ENCODE measurements around the gene CCDC102A.

Gene CCDC102A

DNA sequence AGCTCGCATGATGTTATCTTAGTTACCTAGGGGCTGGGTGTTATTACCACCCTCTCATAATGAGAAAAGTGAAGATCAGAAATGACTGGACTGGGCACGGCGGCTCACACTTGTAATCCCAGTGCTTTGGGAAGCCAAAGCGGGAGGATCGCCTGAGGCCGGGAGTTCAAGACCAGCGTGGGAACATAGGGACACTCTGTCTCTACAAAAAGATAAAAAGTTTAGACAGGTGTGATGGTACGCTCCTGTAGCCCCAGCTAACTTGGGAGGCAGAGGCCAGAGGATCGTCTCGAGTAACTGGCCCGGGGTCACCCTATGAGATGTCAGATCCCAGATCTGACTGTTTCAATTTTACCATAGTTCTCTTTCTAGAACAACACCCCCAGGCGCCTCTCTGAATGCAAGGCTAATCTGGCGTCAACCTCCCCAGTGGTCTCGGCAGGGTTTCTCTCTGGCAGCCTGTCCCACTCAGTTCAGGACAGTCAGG, 1.9 kb upstream of the CCDC102A start:
- Histone ChIP-seq H2AFZ (ENCODE audit: low read depth, low read length) (no peak overlapping the region), H3K9me3 (ENCODE audit: low read length) (no peaks in the 10 kb centered on the region), H3K4me1 (ENCODE audit: insufficient read depth, low read length) (peaks cover 8% of the 10 kb centered on the region), H3K36me3 (ENCODE audit: insufficient read depth, low read length) (no peaks in the 10 kb centered on the region), H3K4me3 (ENCODE audit: low read length) (no peak overlapping the region), H3K27me3 (ENCODE audit: insufficient read depth, low read length) (peaks cover 9% of the 10 kb centered on the region)

DNA sequence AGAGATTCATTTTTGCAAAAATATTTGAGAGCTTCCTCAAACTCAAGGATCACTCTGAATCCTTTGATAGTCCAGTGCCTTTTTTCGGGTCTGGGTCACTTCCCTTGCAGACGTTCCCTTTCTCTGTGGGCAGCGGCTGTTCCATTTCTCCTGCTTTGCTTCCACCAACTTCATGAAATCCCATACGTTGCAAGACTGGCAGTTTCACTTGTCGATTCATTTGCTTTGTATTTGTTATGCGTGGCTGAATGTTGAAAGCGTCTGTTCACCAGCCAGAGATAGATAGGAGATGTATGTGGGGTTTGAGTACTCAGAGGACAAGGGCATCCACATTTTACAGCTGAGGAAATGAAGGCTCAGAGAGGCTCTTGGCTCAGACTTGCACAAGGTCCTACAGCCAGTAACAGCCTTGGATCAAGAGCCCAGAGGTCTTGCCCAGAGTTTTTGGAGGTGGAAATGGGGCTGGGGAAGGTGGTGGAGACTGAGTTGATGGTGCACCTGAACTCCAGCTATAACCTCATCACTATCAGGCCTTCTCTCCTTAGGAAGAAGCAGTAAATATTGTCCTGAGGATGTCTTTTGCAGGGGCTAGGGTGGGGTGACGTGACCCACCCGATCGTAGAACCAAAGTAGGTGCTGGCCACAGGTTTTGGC, 1.3 kb upstream of the CCDC102A start:
- no peaks in the 10 kb centered on the region for H3K36me3 ChIP-seq (ENCODE audit: insufficient read depth, low read length)
- H2AFZ ChIP-seq (ENCODE audit: low read depth, low read length) = no peak overlapping the region
- peaks cover 9% of the 10 kb centered on the region for H3K27me3 ChIP-seq (ENCODE audit: insufficient read depth, low read length)
- H3K4me1 ChIP-seq (ENCODE audit: insufficient read depth, low read length) = peaks cover 12% of the 10 kb centered on the region
- H3K4me3 ChIP-seq (ENCODE audit: low read length) = no peak overlapping the region
- H3K9me3 ChIP-seq (ENCODE audit: low read length) = no peaks in the 10 kb centered on the region

DNA sequence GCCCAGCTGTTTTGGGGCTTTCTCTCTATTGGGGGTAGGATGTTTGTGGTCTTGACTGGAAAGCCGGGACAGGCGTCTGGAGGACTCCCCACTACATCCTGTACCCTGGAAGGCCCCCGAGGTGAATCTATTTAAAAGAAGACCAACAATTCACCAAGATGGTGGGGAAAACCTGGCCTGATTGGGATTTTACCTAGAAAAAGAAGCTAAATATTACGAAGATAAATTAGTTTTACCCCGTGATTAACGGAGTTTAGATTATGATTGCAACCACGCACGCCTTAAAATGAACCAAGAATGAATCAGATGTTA, 779 bp upstream of the CCDC102A start:
- peaks cover 16% of the 10 kb centered on the region for H3K4me1 ChIP-seq (ENCODE audit: insufficient read depth, low read length)
- no peaks in the 10 kb centered on the region for H3K9me3 ChIP-seq (ENCODE audit: low read length)
- no peaks in the 10 kb centered on the region for H3K36me3 ChIP-seq (ENCODE audit: insufficient read depth, low read length)
- H2AFZ ChIP-seq (ENCODE audit: low read depth, low read length) = no peak overlapping the region
- H3K27me3 ChIP-seq (ENCODE audit: insufficient read depth, low read length) = peaks cover 9% of the 10 kb centered on the region
- peak overlapping the region; percentile 54 for H3K4me3 ChIP-seq (ENCODE audit: low read length)

DNA sequence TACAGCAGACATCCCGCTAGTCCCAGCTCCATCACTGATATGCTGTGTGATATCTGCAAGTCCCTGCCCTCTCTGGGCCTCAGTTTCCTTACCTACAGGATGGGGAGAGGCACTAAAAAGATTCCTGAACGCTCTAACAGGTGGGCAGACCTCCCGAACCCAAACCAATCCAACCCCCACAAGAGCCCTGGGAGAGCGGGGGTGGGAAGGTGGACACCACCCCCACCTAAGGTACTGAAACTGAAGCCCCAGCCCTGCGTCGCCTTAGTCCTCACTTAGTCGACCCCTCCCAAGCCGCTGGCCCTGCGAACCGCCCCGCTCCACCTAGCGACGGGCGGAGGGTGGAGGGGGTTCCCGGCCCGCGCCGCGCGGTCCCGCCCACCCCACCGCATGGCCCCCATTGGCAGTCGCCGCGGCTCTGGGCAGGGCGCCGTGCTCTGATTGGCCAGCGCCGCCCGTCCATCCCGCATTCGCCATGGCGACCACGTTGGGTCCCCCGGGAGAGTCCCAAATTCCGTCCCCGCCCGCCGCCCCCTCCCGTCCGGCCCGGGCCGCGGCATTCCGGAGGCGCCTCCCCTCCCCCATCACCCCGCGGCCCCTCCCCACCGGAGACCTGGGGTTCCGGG, 578 bp downstream of the CCDC102A start:
- H3K9me3 ChIP-seq (ENCODE audit: low read length) = no peaks in the 10 kb centered on the region
- H2AFZ ChIP-seq (ENCODE audit: low read depth, low read length) = peak overlapping the region; percentile 87
- H3K4me1 ChIP-seq (ENCODE audit: insufficient read depth, low read length) = peaks cover 16% of the 10 kb centered on the region

DNA sequence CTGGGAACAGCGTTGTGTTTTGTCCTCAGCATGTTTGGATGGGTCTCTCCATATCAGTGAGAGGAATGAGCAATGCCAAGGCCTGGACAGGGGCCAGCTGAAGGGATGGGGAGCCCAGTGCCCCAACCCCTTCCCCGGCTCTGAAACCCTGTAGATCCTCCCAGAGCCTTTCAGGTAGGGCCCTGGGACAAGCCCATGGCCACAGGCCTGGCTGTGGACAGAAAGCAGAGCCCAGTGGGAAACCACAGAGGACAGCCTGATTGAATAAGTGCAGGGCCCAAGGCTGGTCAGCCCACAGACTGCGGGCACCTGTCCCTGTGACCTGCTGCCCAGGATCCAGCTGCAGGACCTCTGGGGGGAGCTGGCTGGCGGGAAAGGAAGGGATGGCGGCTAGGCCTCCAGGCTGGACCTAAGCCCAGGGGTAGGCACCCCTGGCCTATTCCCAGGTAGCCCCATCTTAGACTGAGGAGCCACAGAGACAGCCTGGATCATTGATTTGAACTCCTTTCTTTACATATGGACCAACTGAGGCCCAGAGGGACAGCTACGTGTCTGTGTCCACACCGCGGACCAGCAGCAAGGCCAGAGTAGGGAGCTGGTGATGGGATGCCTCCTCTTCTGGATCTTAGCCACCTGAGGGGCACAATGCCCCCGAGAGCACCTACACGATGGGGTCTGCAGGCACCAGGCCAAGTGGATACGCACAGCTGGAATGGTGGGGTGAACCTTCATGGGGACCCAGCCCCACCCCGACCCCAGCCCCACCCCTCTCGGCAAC, 1.3 kb downstream of the CCDC102A start:
- Histone ChIP-seq H3K36me3 (ENCODE audit: insufficient read depth, low read length) (no peaks in the 10 kb centered on the region), H3K27me3 (ENCODE audit: insufficient read depth, low read length) (peaks cover 5% of the 10 kb centered on the region), H3K9me3 (ENCODE audit: low read length) (no peaks in the 10 kb centered on the region), H3K4me3 (ENCODE audit: low read length) (peak overlapping the region; percentile 54), H2AFZ (ENCODE audit: low read depth, low read length) (no peak overlapping the region), H3K4me1 (ENCODE audit: insufficient read depth, low read length) (peaks cover 19% of the 10 kb centered on the region)

More for the DNA sequence above, 578 bp downstream of the CCDC102A start:
- peaks cover 5% of the 10 kb centered on the region for H3K27me3 ChIP-seq (ENCODE audit: insufficient read depth, low read length)
- H3K36me3 ChIP-seq (ENCODE audit: insufficient read depth, low read length) = no peaks in the 10 kb centered on the region
- peak overlapping the region; percentile 54 for H3K4me3 ChIP-seq (ENCODE audit: low read length)

DNA sequence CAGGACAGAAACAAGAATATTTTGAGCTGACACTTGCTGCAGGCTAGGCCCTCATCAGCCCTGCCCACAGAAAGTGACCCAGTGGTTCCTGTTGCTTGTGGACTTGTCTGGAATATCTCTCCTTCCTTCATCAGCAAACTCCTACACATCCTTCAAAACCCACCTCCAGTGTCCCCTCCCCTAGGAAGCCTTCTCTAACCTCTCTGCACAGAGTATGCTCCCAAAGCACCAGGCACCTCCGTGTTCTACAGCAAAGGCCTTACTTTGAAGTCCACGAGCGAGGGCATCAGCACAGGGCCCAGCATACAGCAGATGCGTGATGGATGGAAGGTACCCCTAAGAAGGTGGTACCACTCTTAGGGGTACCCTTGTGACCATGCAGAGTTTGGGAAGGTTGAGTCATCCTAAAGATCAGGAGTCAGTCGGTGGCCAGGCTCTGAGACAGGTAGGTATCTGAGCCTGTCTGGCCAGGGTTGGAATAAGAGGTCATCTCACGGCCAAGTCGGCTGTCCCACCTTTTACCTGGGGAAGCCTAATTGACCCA, 2.0 kb downstream of the CCDC102A start:
- no peaks in the 10 kb centered on the region for H3K9me3 ChIP-seq (ENCODE audit: low read length)
- peaks cover 5% of the 10 kb centered on the region for H3K27me3 ChIP-seq (ENCODE audit: insufficient read depth, low read length)
- H2AFZ ChIP-seq (ENCODE audit: low read depth, low read length) = no peak overlapping the region
- H3K4me1 ChIP-seq (ENCODE audit: insufficient read depth, low read length) = peaks cover 20% of the 10 kb centered on the region
- H3K4me3 ChIP-seq (ENCODE audit: low read length) = no peak overlapping the region
- H3K36me3 ChIP-seq (ENCODE audit: insufficient read depth, low read length) = no peaks in the 10 kb centered on the region

DNA sequence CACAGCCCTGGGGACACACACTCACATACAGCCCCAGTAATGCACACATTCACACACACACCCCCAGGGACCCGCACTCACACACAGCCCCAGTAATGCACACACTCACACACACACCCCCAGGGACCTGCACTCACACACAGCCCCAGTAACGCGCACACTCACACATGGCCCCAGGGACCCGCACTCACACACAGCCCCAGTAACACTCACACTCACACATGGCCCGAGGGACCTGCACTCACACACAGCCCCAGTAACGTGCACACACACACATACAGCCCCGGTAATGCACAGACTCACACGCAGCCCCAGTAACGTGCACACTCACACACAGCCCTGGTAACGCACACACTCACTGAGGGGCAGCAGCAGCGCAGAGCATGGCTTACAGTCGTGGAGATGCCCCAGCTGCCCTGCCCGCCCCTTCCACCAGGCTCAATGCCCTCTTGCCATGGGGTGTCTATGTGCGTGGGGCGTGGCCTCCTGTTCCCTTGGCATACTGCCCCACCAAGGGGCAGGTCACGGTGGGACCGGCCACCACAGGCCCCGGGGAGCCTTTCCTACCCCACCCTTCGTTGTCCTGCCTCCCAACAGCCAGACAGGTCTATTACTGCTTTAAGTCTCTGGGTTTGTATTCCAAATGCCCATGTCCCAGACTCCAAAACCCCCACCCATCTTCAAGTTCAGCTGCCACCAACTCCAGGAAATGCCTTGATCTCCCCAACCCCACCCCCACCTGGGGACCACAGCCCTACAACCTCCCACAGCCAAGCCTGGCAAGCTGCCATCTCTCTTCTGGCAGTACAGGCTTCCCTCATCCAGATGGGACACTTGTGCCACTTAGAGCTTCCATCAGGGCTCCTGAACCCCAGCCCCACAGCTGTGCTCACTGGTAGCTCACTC, 2.7 kb downstream of the CCDC102A start:
- H2AFZ ChIP-seq (ENCODE audit: low read depth, low read length) = no peak overlapping the region
- no peaks in the 10 kb centered on the region for H3K36me3 ChIP-seq (ENCODE audit: insufficient read depth, low read length)
- no peak overlapping the region for H3K4me3 ChIP-seq (ENCODE audit: low read length)
- no peaks in the 10 kb centered on the region for H3K9me3 ChIP-seq (ENCODE audit: low read length)
- peaks cover 20% of the 10 kb centered on the region for H3K4me1 ChIP-seq (ENCODE audit: insufficient read depth, low read length)
- H3K27me3 ChIP-seq (ENCODE audit: insufficient read depth, low read length) = peaks cover 5% of the 10 kb centered on the region

DNA sequence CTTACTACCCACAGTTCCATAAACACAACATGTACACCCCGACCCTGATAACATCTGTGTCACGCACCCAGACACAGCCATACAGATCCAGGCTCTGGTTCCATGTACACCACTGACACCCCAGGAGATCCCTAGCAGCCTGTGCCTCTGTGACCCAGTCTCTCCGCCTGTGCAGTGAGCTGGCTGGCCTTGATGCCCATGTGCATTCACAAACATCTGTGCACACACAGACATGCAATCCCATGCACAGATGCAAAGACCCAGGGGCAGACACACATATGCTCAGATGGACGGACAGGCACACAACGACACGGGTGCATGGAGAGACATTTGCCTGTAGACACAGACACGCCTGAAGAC, 4.1 kb downstream of the CCDC102A start:
- Histone ChIP-seq H3K4me1 (ENCODE audit: insufficient read depth, low read length) (peaks cover 20% of the 10 kb centered on the region), H3K4me3 (ENCODE audit: low read length) (no peak overlapping the region), H2AFZ (ENCODE audit: low read depth, low read length) (no peak overlapping the region), H3K27me3 (ENCODE audit: insufficient read depth, low read length) (no peaks in the 10 kb centered on the region), H3K36me3 (ENCODE audit: insufficient read depth, low read length) (no peaks in the 10 kb centered on the region), H3K9me3 (ENCODE audit: low read length) (no peaks in the 10 kb centered on the region)

DNA sequence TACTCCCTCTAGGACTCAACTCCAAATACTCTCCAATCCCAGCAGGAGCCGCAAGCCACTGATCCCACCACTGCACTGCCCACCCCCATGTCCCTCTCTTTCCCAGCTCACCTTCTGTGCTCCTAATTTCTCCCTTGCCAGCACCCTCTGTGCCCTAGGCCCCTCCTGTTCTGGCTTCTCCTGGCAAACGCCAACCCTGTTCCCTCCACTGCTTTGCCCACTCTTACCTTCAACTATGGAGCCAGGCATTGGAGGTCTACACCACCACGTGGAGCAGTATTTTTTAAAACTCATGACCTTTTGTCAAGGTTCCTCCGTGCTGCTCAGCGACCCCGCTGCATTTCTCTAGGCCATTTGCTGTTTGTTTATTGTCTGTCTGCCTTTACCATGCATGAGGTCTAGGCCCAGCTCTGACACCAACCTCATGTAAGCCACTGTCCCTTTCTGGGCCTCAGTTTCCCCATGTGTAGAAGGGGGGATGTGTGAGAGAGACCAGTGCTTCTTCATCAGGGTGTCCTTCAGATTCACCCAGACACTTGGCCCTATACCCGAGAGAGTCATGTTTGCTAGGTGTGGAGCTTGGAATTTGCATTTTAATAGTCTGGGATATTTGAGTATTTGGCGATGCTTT, 4.6 kb downstream of the CCDC102A start:
- Histone ChIP-seq H3K4me3 (ENCODE audit: low read length) (no peak overlapping the region), H3K27me3 (ENCODE audit: insufficient read depth, low read length) (no peaks in the 10 kb centered on the region), H3K4me1 (ENCODE audit: insufficient read depth, low read length) (peaks cover 17% of the 10 kb centered on the region), H3K9me3 (ENCODE audit: low read length) (no peaks in the 10 kb centered on the region), H3K36me3 (ENCODE audit: insufficient read depth, low read length) (no peaks in the 10 kb centered on the region), H2AFZ (ENCODE audit: low read depth, low read length) (no peak overlapping the region)

DNA sequence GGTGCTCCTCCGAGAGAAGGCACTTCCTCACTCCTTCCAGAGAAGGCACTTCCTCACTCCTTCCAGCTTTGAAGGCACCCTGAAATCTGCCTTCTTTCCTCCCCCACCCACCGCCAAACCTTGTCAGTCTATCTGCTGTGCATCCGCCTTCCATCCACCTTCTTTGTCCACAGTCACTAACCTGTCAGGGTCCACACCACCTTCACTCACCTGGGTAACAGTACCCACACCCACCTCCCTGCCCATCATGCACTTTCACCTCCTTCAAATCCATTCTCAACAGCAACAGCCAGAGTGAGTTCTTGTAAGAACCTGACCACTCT, 5.2 kb downstream of the CCDC102A start:
- Histone ChIP-seq H3K4me1 (ENCODE audit: insufficient read depth, low read length) (peaks cover 17% of the 10 kb centered on the region), H3K27me3 (ENCODE audit: insufficient read depth, low read length) (no peaks in the 10 kb centered on the region), H3K9me3 (ENCODE audit: low read length) (no peaks in the 10 kb centered on the region), H3K36me3 (ENCODE audit: insufficient read depth, low read length) (no peaks in the 10 kb centered on the region), H3K4me3 (ENCODE audit: low read length) (no peak overlapping the region), H2AFZ (ENCODE audit: low read depth, low read length) (no peak overlapping the region)

DNA sequence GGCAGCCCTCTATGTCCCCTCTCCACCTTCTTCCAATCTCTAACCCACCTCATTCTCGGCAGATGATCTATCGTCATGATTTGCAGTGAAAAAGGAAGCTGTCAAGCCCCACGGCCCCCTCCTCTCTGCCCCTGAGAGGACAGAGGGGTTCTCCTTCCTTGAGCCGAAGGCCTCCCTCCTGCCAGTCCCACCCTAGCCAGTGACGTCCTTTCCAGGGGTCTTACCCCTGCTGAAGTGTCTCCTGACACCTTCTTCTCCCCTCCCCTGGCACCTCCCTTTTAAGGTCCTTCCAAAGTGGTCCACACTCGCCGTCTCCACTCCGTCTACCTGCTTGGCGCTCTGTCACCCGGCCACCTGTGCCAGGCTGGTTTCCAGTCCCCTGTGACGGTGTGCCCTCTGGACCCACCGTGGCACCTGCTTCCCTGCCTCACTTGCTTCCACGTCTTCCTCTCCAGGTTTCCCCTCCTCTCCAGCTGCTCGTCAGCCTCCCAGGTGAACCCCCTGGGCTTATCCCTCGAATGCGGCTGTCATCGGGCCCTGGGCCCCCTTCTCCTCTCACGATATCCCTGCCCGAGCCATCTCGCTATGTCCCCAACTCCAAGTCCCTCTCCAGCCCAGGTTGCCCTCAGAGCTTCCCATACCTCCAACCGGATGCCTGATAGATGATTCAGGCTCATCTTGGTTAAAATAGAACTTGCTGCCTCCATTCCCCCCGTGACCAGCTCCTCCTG, 5.7 kb downstream of the CCDC102A start:
- Histone ChIP-seq H3K27me3 (ENCODE audit: insufficient read depth, low read length) (no peaks in the 10 kb centered on the region), H3K4me3 (ENCODE audit: low read length) (no peak overlapping the region), H3K9me3 (ENCODE audit: low read length) (no peaks in the 10 kb centered on the region), H3K36me3 (ENCODE audit: insufficient read depth, low read length) (no peaks in the 10 kb centered on the region), H3K4me1 (ENCODE audit: insufficient read depth, low read length) (peaks cover 17% of the 10 kb centered on the region), H2AFZ (ENCODE audit: low read depth, low read length) (no peak overlapping the region)

DNA sequence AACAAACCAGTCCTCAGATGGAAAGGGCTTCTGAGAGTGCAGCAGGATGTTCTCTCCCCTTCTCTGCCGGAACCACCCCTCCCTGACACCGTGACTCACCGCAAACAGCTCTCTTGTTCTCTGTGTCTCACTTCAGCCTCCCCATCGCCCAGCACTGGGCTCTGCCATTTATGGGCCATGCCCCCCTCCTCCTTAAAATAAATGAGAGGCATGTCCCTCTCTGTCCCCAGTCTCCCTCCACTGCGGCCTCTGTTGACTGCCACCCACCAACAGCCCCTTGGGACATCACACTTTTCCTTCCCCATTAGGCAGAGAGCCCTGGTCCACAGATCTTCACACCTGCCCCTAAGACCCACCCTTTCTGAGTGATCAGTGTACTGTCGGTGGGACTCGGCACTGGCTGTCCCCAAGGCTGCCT, 6.3 kb downstream of the CCDC102A start:
- Histone ChIP-seq H3K4me1 (ENCODE audit: insufficient read depth, low read length) (peaks cover 17% of the 10 kb centered on the region), H2AFZ (ENCODE audit: low read depth, low read length) (no peak overlapping the region), H3K4me3 (ENCODE audit: low read length) (no peak overlapping the region), H3K36me3 (ENCODE audit: insufficient read depth, low read length) (no peaks in the 10 kb centered on the region), H3K27me3 (ENCODE audit: insufficient read depth, low read length) (no peaks in the 10 kb centered on the region), H3K9me3 (ENCODE audit: low read length) (no peaks in the 10 kb centered on the region)
